ENCODE measurements around the gene SLC24A4.

SLC24A4 gene

GRCh38 chr14:92460916-92461579 is 138.1 kb downstream of the SLC24A4 start:
- no peak for DNase-seq

- DNase-seq = no peak
These were observed 138.9 kb downstream of the SLC24A4 start for GRCh38 chr14:92461891-92462290.

- no peak for DNase-seq
These were observed 139.6 kb downstream of the SLC24A4 start for GRCh38 chr14:92462568-92462967.

GRCh38 chr14:92463141-92463540 is 140.2 kb downstream of the SLC24A4 start:
- DNase-seq = peak in 1 of 6 experiments; percentile 15

- no peak for DNase-seq
These were observed 141.2 kb downstream of the SLC24A4 start for GRCh38 chr14:92464156-92464555.

- DNase-seq = no peak
These were observed 141.8 kb downstream of the SLC24A4 start for GRCh38 chr14:92464716-92465115.

- DNase-seq = no peak
These were observed 142.5 kb downstream of the SLC24A4 start for GRCh38 chr14:92465353-92466055.

- no peak for DNase-seq
These were observed 143.1 kb downstream of the SLC24A4 start for GRCh38 chr14:92466059-92466458.

- no peak for DNase-seq
These were observed 146.6 kb downstream of the SLC24A4 start for GRCh38 chr14:92469515-92469914.

GRCh38 chr14:92470215-92470614 is 147.2 kb downstream of the SLC24A4 start:
- no peak for DNase-seq

- no peak for DNase-seq
These were observed 147.8 kb downstream of the SLC24A4 start for GRCh38 chr14:92470811-92471210.

GRCh38 chr14:92471919-92472318 is 149.0 kb downstream of the SLC24A4 start:
- no peak for DNase-seq

GRCh38 chr14:92472860-92473259 is 149.9 kb downstream of the SLC24A4 start:
- no peak for DNase-seq

GRCh38 chr14:92473261-92473968 is 150.4 kb downstream of the SLC24A4 start:
- DNase-seq = no peak

GRCh38 chr14:92473969-92474535 is 151.1 kb downstream of the SLC24A4 start:
- no peak for DNase-seq

- DNase-seq = no peak
These were observed 152.1 kb downstream of the SLC24A4 start for GRCh38 chr14:92475037-92475436.

- no peak for DNase-seq
These were observed 152.7 kb downstream of the SLC24A4 start for GRCh38 chr14:92475451-92476187.

- no peak for DNase-seq
These were observed 157.9 kb downstream of the SLC24A4 start for GRCh38 chr14:92480856-92481255.

- DNase-seq = no peak
These were observed 158.4 kb downstream of the SLC24A4 start for GRCh38 chr14:92481386-92481785.

GRCh38 chr14:92481811-92482555 is 159.0 kb downstream of the SLC24A4 start:
- DNase-seq = no peak

GRCh38 chr14:92482621-92483319 is 159.8 kb downstream of the SLC24A4 start:
- no peak for DNase-seq
